PFSK-1 (cell line): Measurements from ENCODE around the gene PCDH15.

Experiments
- FOXP2 ChIP-seq: optimal IDR thresholded peaks from 2 replicates; pipeline ENCODE3; 2011; ENCODE audit warnings: borderline replicate concordance, control low read depth, inconsistent platforms; ENCODE audit not compliant: insufficient read depth; ENCODE audit errors: extremely low read length, extremely low read depth
- POLR2AphosphoS5 ChIP-seq: IDR thresholded peaks from 2 replicates; pipeline ENCODE4 v1.6.1; 2012; ENCODE audit warnings: low read depth, mild to moderate bottlenecking, control low read depth, low read length, moderate library complexity
- REST ChIP-seq, 2 experiments: IDR thresholded peaks; 2 replicates each; pipeline versions ENCODE4 v1.6.1 to v1.8.0; 2011 to 2012; ENCODE audit warnings: low read depth in 2 of 2, low read length in 2 of 2, control low read depth in 1 of 2, inconsistent platforms in 1 of 2, mild to moderate bottlenecking in 1 of 2, moderate library complexity in 1 of 2; ENCODE audit not compliant: insufficient read depth in 1 of 2
- SIN3A ChIP-seq: IDR thresholded peaks from 2 replicates; pipeline ENCODE4 v1.6.1; 2012; ENCODE audit warnings: mild to moderate bottlenecking, low read length, moderate library complexity, borderline replicate concordance; ENCODE audit not compliant: insufficient read depth
- TAF1 ChIP-seq: IDR thresholded peaks from 2 replicates; pipeline ENCODE4 v1.6.1; 2012; ENCODE audit warnings: low read length, control low read depth, borderline replicate concordance; ENCODE audit not compliant: insufficient read depth

Gene PCDH15

GRCh38 chr10:54125098-54125747 lies 675.8 kb downstream of the PCDH15 start:
- TF ChIP-seq REST (IDR thresholded peaks at IDR 0.05; ENCODE audit: insufficient read depth in 1 of 2, low read depth in 2 of 2, low read length in 2 of 2) (no peak), POLR2AphosphoS5 (no peak), FOXP2 (no peak), SIN3A (no peak), TAF1 (no peak)

DNA sequence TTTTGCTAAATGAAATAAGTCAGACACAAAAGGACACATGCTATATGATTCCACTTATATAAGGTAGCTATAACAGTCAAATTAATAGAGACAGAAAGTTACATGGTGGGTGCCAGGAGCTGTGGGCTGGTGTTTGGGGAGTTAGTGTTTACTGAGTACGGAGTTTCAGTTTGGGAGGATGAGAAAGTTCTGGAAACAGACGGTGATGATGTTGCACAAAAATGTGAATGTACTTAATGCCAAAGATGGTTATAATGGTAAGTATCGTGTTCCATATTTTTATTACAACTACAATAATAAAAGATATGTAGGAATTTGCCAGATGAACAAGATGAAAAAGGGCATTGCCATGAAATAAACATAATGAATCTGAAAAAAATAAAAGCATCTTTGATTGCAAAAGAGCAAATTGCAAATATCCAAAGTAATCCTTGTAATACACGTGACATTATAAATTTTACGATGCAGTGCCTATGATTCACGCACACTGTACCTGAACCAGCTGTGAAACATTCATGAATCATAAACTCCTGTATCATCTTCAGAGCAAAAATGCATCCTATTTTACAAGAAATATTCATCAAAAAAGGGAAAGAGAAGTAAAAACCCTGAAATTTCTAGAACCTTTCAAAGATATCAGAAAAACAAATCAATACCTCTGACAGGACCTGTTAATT lies 676.7 kb downstream of the PCDH15 start:
- TF ChIP-seq REST (IDR thresholded peaks at IDR 0.05; ENCODE audit: insufficient read depth in 1 of 2, low read depth in 2 of 2, low read length in 2 of 2) = no peak
- no peak for TF ChIP-seq SIN3A
- TF ChIP-seq POLR2AphosphoS5 = no peak
- TF ChIP-seq FOXP2 = no peak
- no peak for TF ChIP-seq TAF1

DNA sequence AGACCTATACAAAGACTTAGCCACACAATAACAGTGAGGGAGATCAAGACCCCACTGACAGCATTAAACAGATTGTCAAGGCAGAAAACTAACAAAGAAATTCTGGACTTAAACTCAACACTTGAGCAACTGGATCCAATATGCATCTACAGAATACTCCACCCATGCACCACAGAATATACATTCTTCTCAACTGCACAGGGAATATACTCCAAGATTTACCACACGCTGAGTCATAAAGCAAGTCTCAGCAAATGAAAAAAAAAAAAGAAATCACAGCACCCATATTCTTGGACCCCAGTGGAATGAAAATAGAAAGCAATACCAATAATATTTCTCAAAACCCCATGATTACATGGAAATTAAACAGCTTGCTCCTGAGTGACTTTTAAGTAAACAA lies 680.2 kb downstream of the PCDH15 start:
- TF ChIP-seq REST (IDR thresholded peaks at IDR 0.05; ENCODE audit: insufficient read depth in 1 of 2, low read depth in 2 of 2, low read length in 2 of 2) (no peak), FOXP2 (no peak), SIN3A (no peak), POLR2AphosphoS5 (no peak), TAF1 (no peak)

DNA sequence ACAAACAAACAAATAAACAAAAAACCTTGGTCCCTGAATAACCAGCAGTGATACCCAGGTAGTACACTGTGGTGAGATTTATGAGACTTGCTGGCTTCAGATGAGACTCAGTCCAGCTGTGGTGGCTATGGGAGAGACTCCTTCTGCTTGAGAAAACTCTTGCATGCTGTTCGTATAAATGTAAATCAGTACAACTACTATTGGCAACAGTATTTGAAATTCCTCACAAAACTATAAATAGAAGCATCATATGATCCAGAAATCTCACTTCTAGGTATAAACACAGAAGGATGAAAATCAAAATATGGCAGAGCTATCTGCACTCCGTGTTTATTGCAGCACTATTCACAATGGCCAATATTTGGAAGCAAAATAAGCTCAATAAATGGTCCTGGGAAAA lies 692.1 kb downstream of the PCDH15 start:
- TF ChIP-seq POLR2AphosphoS5 (no peak), SIN3A (no peak), FOXP2 (no peak), REST (IDR thresholded peaks at IDR 0.05; ENCODE audit: insufficient read depth in 1 of 2, low read depth in 2 of 2, low read length in 2 of 2) (no peak), TAF1 (no peak)
